SU-DHL-6 (cell line): ENCODE data around the gene ABR.

Experiments used
- CTCF ChIP-seq: fragments of 200-600 bp; sonication (generic); IDR thresholded peaks from one replicate; pipeline ENCODE4 v1.5.1; 2017; ENCODE audit warnings: antibody characterized with exemption, mild to moderate bottlenecking, low read length, moderate library complexity; ENCODE audit not compliant: insufficient read depth, poor library complexity, severe bottlenecking
- EZH2phosphoT487 ChIP-seq: fragments of 200-600 bp; sonication (generic), shearing (Covaris generic); conservative IDR thresholded peaks from 2 replicates; pipeline ENCODE4 v1.6.1; 2018; ENCODE audit warnings: mild to moderate bottlenecking, antibody characterized with exemption, low read length, moderate library complexity, mixed read lengths

DNA sequence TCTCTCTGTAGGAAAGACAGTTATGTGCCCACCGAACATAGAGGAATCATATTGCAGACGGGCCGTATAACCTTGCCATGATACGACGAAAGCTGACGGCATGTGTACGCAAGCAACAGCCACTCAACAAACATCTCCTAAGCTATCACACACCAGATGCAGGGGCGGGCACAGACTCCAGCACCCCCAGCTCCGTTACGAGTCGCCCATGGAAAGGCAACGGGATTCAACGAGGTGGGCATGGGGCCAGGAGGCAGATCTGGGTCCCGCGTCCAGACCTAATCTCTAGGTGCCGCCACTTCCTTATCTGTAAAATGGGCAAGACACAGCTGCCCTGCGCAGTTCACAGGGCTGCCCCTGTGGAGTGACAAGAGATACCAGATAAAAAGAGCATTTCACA is 35.6 kb downstream of the ABR start:
- TF ChIP-seq CTCF (no peak), EZH2phosphoT487 (no peak)
